ENCODE data around the gene SLC22A6. TPM values are rescaled to one million over a fixed set of nuclear protein-coding genes. Genes with fewer than 3 reads are reported as not detected.

Gene SLC22A6
- total RNA-seq (2014; rRNA removed; shearing (Covaris generic)): not detected in 2 replicates

- Histone ChIP-seq H3K4me1 (replicated peaks) (no peaks in the 10 kb centered on the region), H3K27ac (no peak within 1 kb of the TSS), H3K27me3 (replicated peaks) (peaks cover 25% of the 10 kb centered on the region), H3K4me3 (no peak within 1 kb of the TSS), H3K9me3 (replicated peaks) (0 out of 2 replicates have a peak, but pooled peaks cover 4% of the 10 kb centered on the region), H3K36me3 (no peaks in the 10 kb centered on the region)
- DNase-seq (ENCODE audit: low read depth in 1 of 2, low spot score in 2 of 2): no peak
These were observed at the start of gene SLC22A6 for GRCh38 chr11:62984451-62984991. Gene SLC22A6, minus strand, starts transcription at chr11:62984967. Its CDS starts 277 bp downstream, at chr11:62984690.

- Histone ChIP-seq H3K9me3 (replicated peaks) (no peaks in the 10 kb centered on the region), H3K27me3 (replicated peaks) (no peaks in the 10 kb centered on the region; the same call in none of the 2 replicates), H3K4me3 (no peak overlapping the region), H3K4me1 (replicated peaks) (no peaks in the 10 kb centered on the region), H3K36me3 (no peaks in the 10 kb centered on the region), H3K27ac (no peak overlapping the region)
- DNase-seq (ENCODE audit: low read depth in 1 of 2, low spot score in 2 of 2): no peak
These were observed 47.7 kb upstream of the SLC22A6 start for GRCh38 chr11:63032457-63032856.

GRCh38 chr11:63023841-63024648, 39.3 kb upstream of the SLC22A6 start:
- peak; percentile 76 to 91 for DNase-seq (ENCODE audit: low read depth in 1 of 2, low spot score in 2 of 2)
- Histone ChIP-seq H3K36me3 (no peaks in the 10 kb centered on the region), H3K27ac (no peak overlapping the region)

GRCh38 chr11:63023222-63023814, 38.6 kb upstream of the SLC22A6 start:
- no peaks in the 10 kb centered on the region; the same call in 1 of the 2 replicates for H3K27me3 ChIP-seq (replicated peaks)

More at GRCh38 chr11:63023841-63024648, 39.3 kb upstream of the SLC22A6 start:
- H3K4me1 ChIP-seq (replicated peaks): peaks cover 4% of the 10 kb centered on the region
- no peaks in the 10 kb centered on the region for H3K27me3 ChIP-seq (replicated peaks)
- no peaks in the 10 kb centered on the region for H3K9me3 ChIP-seq (replicated peaks)
- no peak overlapping the region for H3K4me3 ChIP-seq

GRCh38 chr11:63022441-63022840, 37.7 kb upstream of the SLC22A6 start:
- Histone ChIP-seq H3K27me3 (replicated peaks) (peaks cover 4% of the 10 kb centered on the region; the same call in 1 of the 2 replicates), H3K4me1 (replicated peaks) (peaks cover 4% of the 10 kb centered on the region), H3K27ac (no peak overlapping the region), H3K4me3 (no peak overlapping the region), H3K9me3 (replicated peaks) (no peaks in the 10 kb centered on the region), H3K36me3 (no peaks in the 10 kb centered on the region)
- DNase-seq (ENCODE audit: low read depth in 1 of 2, low spot score in 2 of 2): no peak

More at GRCh38 chr11:63023222-63023814, 38.6 kb upstream of the SLC22A6 start:
- no peak for DNase-seq (ENCODE audit: low read depth in 1 of 2, low spot score in 2 of 2)
- Histone ChIP-seq H3K4me3 (no peak overlapping the region), H3K27ac (no peak overlapping the region), H3K9me3 (replicated peaks) (no peaks in the 10 kb centered on the region), H3K36me3 (no peaks in the 10 kb centered on the region), H3K4me1 (replicated peaks) (peaks cover 4% of the 10 kb centered on the region)

GRCh38 chr11:63020671-63021291, 36.0 kb upstream of the SLC22A6 start:
- no peak for DNase-seq (ENCODE audit: low read depth in 1 of 2, low spot score in 2 of 2)
- no peak overlapping the region for H3K27ac ChIP-seq
- no peaks in the 10 kb centered on the region for H3K36me3 ChIP-seq
- H3K9me3 ChIP-seq (replicated peaks): no peaks in the 10 kb centered on the region
- H3K4me1 ChIP-seq (replicated peaks): peaks cover 4% of the 10 kb centered on the region
- H3K4me3 ChIP-seq: no peak overlapping the region
- H3K27me3 ChIP-seq (replicated peaks): peaks cover 4% of the 10 kb centered on the region; the same call in 1 of the 2 replicates

- H3K4me3 ChIP-seq: no peak overlapping the region
- H3K27ac ChIP-seq: no peak overlapping the region
- no peaks in the 10 kb centered on the region for H3K9me3 ChIP-seq (replicated peaks)
- H3K4me1 ChIP-seq (replicated peaks): peaks cover 4% of the 10 kb centered on the region
- no peak for DNase-seq (ENCODE audit: low read depth in 1 of 2, low spot score in 2 of 2)
- H3K27me3 ChIP-seq (replicated peaks): peaks cover 4% of the 10 kb centered on the region; the same call in 1 of the 2 replicates
- no peaks in the 10 kb centered on the region for H3K36me3 ChIP-seq
These were observed 34.7 kb upstream of the SLC22A6 start for GRCh38 chr11:63019506-63019905.

GRCh38 chr11:63017306-63017974, 32.7 kb upstream of the SLC22A6 start:
- no peak for DNase-seq (ENCODE audit: low read depth in 1 of 2, low spot score in 2 of 2)
- no peak overlapping the region for H3K27ac ChIP-seq

GRCh38 chr11:63015521-63016215, 30.9 kb upstream of the SLC22A6 start, which contains the start of gene SLC22A8:
Gene SLC22A8, minus strand, starts transcription at chr11:63015841. Its CDS starts 883 bp downstream, at chr11:63014958.
- Histone ChIP-seq H3K4me3 (no peak within 1 kb of the TSS), H3K4me1 (replicated peaks) (no peaks in the 10 kb centered on the region), H3K9me3 (replicated peaks) (no peaks in the 10 kb centered on the region), H3K36me3 (no peaks in the 10 kb centered on the region), H3K27me3 (replicated peaks) (peaks cover 7% of the 10 kb centered on the region; the same call in 1 of the 2 replicates), H3K27ac (no peak within 1 kb of the TSS)
- no peak for DNase-seq (ENCODE audit: low read depth in 1 of 2, low spot score in 2 of 2)

More at GRCh38 chr11:63017306-63017974, 32.7 kb upstream of the SLC22A6 start:
- no peaks in the 10 kb centered on the region for H3K4me1 ChIP-seq (replicated peaks)
- H3K36me3 ChIP-seq: no peaks in the 10 kb centered on the region
- H3K4me3 ChIP-seq: no peak overlapping the region
- no peaks in the 10 kb centered on the region for H3K9me3 ChIP-seq (replicated peaks)
- H3K27me3 ChIP-seq (replicated peaks): peaks cover 7% of the 10 kb centered on the region; the same call in 1 of the 2 replicates

GRCh38 chr11:63014408-63015055, 29.8 kb upstream of the SLC22A6 start:
- DNase-seq (ENCODE audit: low read depth in 1 of 2, low spot score in 2 of 2): no peak
- Histone ChIP-seq H3K27ac (no peak overlapping the region), H3K27me3 (replicated peaks) (peaks cover 7% of the 10 kb centered on the region; the same call in 1 of the 2 replicates), H3K36me3 (no peaks in the 10 kb centered on the region), H3K9me3 (replicated peaks) (no peaks in the 10 kb centered on the region), H3K4me1 (replicated peaks) (no peaks in the 10 kb centered on the region), H3K4me3 (no peak overlapping the region)

GRCh38 chr11:63012839-63013238, 28.1 kb upstream of the SLC22A6 start:
- Histone ChIP-seq H3K27me3 (replicated peaks) (peaks cover 6% of the 10 kb centered on the region; the same call in 1 of the 2 replicates), H3K27ac (no peak overlapping the region), H3K9me3 (replicated peaks) (no peaks in the 10 kb centered on the region), H3K4me3 (no peak overlapping the region), H3K36me3 (no peaks in the 10 kb centered on the region), H3K4me1 (replicated peaks) (no peaks in the 10 kb centered on the region)
- no peak for DNase-seq (ENCODE audit: low read depth in 1 of 2, low spot score in 2 of 2)

GRCh38 chr11:63012430-63012829, 27.7 kb upstream of the SLC22A6 start:
- Histone ChIP-seq H3K36me3 (no peaks in the 10 kb centered on the region), H3K9me3 (replicated peaks) (no peaks in the 10 kb centered on the region), H3K27ac (no peak overlapping the region), H3K4me1 (replicated peaks) (no peaks in the 10 kb centered on the region), H3K4me3 (no peak overlapping the region), H3K27me3 (replicated peaks) (peaks cover 3% of the 10 kb centered on the region; the same call in 1 of the 2 replicates)
- DNase-seq (ENCODE audit: low read depth in 1 of 2, low spot score in 2 of 2): no peak

Data from SJSA1 (cell line).